ENCODE results near the gene KRT12. TPM values are rescaled to one million over a fixed set of nuclear protein-coding genes. Genes with fewer than 3 reads are reported as not detected.
"Not testable (repeated sequence)": the region's sequence is repeated elsewhere in the genome, so short reads cannot be mapped to it uniquely, and the experiment has no call there.

KRT12 gene
- total and polyA plus RNA-seq, 9 of the 15 experiments (the other 6 are each of a cell fraction or from before 2014, with no cell fraction given): 0.18 to 7.0 (median 2.2) TPM

DNA sequence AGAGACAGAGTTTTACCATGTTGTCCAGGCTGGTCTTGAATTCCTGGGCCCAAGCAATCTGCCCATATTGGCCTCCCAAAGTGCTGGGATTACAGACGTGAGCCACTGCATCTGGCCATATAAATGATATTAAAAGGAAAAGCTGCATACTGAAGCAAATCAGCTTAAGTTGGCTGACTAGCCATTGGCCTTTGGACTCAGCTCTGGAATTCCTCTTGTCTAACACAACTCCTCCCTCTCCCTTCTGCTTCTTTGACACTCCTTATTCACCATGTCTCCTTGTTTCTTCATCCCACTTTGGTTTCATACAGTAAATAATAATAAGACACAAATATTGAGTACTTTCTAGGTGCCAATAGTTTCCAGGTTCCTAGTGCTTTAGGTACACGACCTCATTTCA, 7.5 kb downstream of the KRT12 start:
- in situ Hi-C loops (cut with MboI) (no loop called here), intact Hi-C loops (cut with micrococcal nuclease) (no loop called here)
- H3K27me3 ChIP-seq (ENCODE audit: control insufficient read depth in 2 of 2, insufficient read depth in 2 of 2, low read length in 2 of 2): no peaks in the 10 kb centered on the region
- H3K4me1 ChIP-seq (replicated peaks in 1 of 2; ENCODE audit: control insufficient read depth in 2 of 2, insufficient read depth in 2 of 2, low read length in 2 of 2): peaks cover 0 to 8% of the 10 kb centered on the region in 2 experiments; a peak in 3 of 5 replicates
- H3K9me3 ChIP-seq (replicated peaks; ENCODE audit: control insufficient read depth, insufficient read depth, low read depth, low read length): no peaks in the 10 kb centered on the region
- H2AFZ ChIP-seq (ENCODE audit: low read depth, low read length): no peak overlapping the region
- ChIA-PET POLR2A (interaction anchor here (0.6 to 0.8 kb wide), 2 partner anchors 11 to 16 kb away, joined by 3 to 4 read pairs; no protein-coding TSS in a partner anchor), CTCF (ENCODE audit: low intra/inter-chr PET ratio) (no interaction called here)
- no peak overlapping the region for H3K27ac ChIP-seq (ENCODE audit: extremely low read depth, low read depth, low read length)
- DNase-seq (ENCODE audit: extremely low read depth in 1 of 4, low spot score in 3 of 4) (no peak), FAIRE-seq (no peak), ATAC-seq (no peak)
- BruUV-seq (replicated peaks): no TSS peak
- TF ChIP-seq HOMEZ (CRISPR knock-in tag; IDR thresholded peaks at IDR 0.05): no peak
- TF ChIP-seq ZNF551 (CRISPR knock-in tag; IDR thresholded peaks at IDR 0.05): no peak
- TF ChIP-seq TOE1 (IDR thresholded peaks at IDR 0.05; ENCODE audit: borderline replicate concordance): no peak
- no peak for TF ChIP-seq TOE1 (CRISPR knock-in tag; IDR thresholded peaks at IDR 0.05; ENCODE audit: borderline replicate concordance, low read depth)
- TF ChIP-seq SIRT6 (IDR thresholded peaks at IDR 0.05; ENCODE audit: low read depth, low read length): no peak
- no peaks in the 10 kb centered on the region for H3K36me3 ChIP-seq (ENCODE audit: control insufficient read depth, insufficient read depth, low read length)
- no peak overlapping the region for H3K4me3 ChIP-seq
- H3K4me2 ChIP-seq (ENCODE audit: insufficient read depth, low read length): no peak overlapping the region
- no peak overlapping the region for H3K9ac ChIP-seq (ENCODE audit: insufficient read depth in 1 of 2, low read depth in 2 of 2, low read length in 2 of 2)
- H3K79me2 ChIP-seq (ENCODE audit: control insufficient read depth, insufficient read depth, low read length): no peaks in the 10 kb centered on the region
- H3K9me1 ChIP-seq (ENCODE audit: control insufficient read depth, insufficient read depth, low read length): no peaks in the 10 kb centered on the region
- WGBS (ENCODE audit: insufficient coverage, low coverage, missing lambda C conversion rate): 0% methylated on average over 1 of the region's 2 CpGs
- no peaks in the 10 kb centered on the region for H4K20me1 ChIP-seq (replicated peaks; ENCODE audit: control insufficient read depth, insufficient read depth, low read length)

GRCh38 chr17:40858667-40859066, 8.4 kb downstream of the KRT12 start:
- H3K4me1 ChIP-seq (replicated peaks in 1 of 2; ENCODE audit: control insufficient read depth in 2 of 2, insufficient read depth in 2 of 2, low read length in 2 of 2); intact Hi-C loops (cut with micrococcal nuclease); H3K9ac ChIP-seq (ENCODE audit: insufficient read depth in 1 of 2, low read depth in 2 of 2, low read length in 2 of 2); in situ Hi-C loops (cut with MboI); H3K27me3 ChIP-seq (ENCODE audit: control insufficient read depth in 2 of 2, insufficient read depth in 2 of 2, low read length in 2 of 2); ATAC-seq; H3K79me2 ChIP-seq (ENCODE audit: control insufficient read depth, insufficient read depth, low read length); H4K20me1 ChIP-seq (replicated peaks; ENCODE audit: control insufficient read depth, insufficient read depth, low read length); H3K9me3 ChIP-seq (replicated peaks; ENCODE audit: control insufficient read depth, insufficient read depth, low read depth, low read length); H3K4me3 ChIP-seq; H3K4me2 ChIP-seq (ENCODE audit: insufficient read depth, low read length); FAIRE-seq; H3K36me3 ChIP-seq (ENCODE audit: control insufficient read depth, insufficient read depth, low read length); H3K9me1 ChIP-seq (ENCODE audit: control insufficient read depth, insufficient read depth, low read length); H3K27ac ChIP-seq (ENCODE audit: extremely low read depth, low read depth, low read length); BruUV-seq (replicated peaks); DNase-seq (ENCODE audit: extremely low read depth in 1 of 4, low spot score in 3 of 4); H2AFZ ChIP-seq (ENCODE audit: low read depth, low read length): not testable (repeated sequence)
- POLR2A ChIA-PET: interaction anchor here (0.8 kb wide), 1 partner anchor 8 kb away, joined by 3 read pairs; the partner anchor contains the start of gene KRT12
- 51% methylated on average over 2 of the region's 2 CpGs for WGBS (ENCODE audit: insufficient coverage, low coverage, missing lambda C conversion rate)
- CTCF ChIA-PET (ENCODE audit: low intra/inter-chr PET ratio): interaction anchor here (0.9 kb wide), 1 partner anchor 690 kb away, joined by 4 read pairs; no protein-coding TSS in a partner anchor
